ENCODE measurements around the gene AKR1C3. TPM values are rescaled to one million over a fixed set of nuclear protein-coding genes. Genes with fewer than 3 reads are reported as not detected.
A peak's percentile ranks its signal among the peaks of the same experiment; 100 is the strongest.

The AKR1C3 gene
- total RNA-seq, 1 donor from 2014 or later = 45.5 TPM

GRCh38 chr10:5143137-5143536 is 48.9 kb downstream of the AKR1C3 start:
- no peak for FAIRE-seq
- Histone ChIP-seq H3K27me3 (ENCODE audit: control insufficient read depth, insufficient read depth, low read length) (no peaks in the 10 kb centered on the region), H3K36me3 (ENCODE audit: control insufficient read depth, insufficient read depth, low read length) (no peaks in the 10 kb centered on the region), H3K4me3 (ENCODE audit: low read depth, low read length) (no peak overlapping the region)
- DNase-seq (ENCODE audit: low read depth) = no peak
- TF ChIP-seq, protein P1, sequence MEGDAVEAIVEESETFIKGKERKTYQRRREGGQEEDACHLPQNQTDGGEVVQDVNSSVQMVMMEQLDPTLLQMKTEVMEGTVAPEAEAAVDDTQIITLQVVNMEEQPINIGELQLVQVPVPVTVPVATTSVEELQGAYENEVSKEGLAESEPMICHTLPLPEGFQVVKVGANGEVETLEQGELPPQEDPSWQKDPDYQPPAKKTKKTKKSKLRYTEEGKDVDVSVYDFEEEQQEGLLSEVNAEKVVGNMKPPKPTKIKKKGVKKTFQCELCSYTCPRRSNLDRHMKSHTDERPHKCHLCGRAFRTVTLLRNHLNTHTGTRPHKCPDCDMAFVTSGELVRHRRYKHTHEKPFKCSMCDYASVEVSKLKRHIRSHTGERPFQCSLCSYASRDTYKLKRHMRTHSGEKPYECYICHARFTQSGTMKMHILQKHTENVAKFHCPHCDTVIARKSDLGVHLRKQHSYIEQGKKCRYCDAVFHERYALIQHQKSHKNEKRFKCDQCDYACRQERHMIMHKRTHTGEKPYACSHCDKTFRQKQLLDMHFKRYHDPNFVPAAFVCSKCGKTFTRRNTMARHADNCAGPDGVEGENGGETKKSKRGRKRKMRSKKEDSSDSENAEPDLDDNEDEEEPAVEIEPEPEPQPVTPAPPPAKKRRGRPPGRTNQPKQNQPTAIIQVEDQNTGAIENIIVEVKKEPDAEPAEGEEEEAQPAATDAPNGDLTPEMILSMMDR (IDR thresholded peaks at IDR 0.05; ENCODE audit: insufficient read depth, low read length, severe bottlenecking) = no peak

DNA sequence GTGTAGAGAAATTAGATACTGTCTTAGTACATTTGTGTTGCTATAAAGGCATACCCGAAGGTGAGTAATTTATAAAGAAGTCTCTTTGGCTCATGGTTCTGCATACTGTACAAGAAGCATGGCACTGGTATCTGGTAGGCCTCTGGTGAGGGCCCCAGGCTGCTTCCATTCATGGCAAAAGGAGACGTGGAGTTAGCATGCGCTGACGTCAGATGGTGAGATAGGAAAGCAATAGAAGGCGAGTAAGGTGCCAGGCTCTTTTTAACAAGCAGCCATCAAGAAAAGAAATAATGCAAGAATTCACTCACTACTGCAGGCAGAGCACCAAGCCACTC is 52.7 kb downstream of the AKR1C3 start:
- DNase-seq (ENCODE audit: low read depth) (peak; percentile 10), FAIRE-seq (no peak)
- H3K4me3 ChIP-seq (ENCODE audit: low read depth, low read length) = no peak overlapping the region
- no peaks in the 10 kb centered on the region for H3K36me3 ChIP-seq (ENCODE audit: control insufficient read depth, insufficient read depth, low read length)
- TF ChIP-seq, protein P1 (IDR thresholded peaks at IDR 0.05; ENCODE audit: insufficient read depth, low read length, severe bottlenecking) = no peak
- H3K27me3 ChIP-seq (ENCODE audit: control insufficient read depth, insufficient read depth, low read length) = no peaks in the 10 kb centered on the region

DNA sequence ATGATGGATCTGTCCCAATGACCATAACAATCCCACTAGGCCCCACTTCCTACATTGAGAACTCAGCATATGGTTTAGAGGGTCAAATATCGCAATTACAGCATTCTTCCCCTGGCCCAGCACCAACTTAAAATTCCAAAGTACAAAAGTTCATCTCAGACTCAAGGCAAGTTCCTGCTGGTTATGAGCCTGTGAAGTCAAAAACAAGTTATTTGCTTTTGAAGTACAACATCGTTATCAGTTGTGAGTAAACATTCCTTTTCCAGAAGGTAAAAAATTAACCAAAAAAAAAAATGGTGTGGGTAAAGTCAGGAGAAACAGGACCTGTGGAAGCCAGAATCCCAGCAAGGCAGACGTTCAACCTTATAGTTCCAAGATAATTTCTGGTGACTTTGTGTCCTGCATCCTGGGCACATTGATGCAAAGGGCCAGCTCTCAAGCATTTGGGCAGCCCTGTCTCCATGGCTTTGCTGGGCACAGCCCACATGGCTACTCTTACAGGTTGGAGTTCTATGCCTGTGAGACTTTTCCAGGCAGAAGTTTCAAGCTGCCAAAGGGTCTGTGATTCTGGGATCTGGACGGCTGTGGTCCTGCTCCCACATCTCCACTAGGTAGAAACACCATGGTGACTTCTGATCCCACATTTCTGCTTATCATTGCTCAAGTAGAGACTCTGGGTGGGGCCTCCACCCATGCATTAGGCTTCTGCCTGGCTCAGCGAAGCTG is 53.2 kb downstream of the AKR1C3 start:
- FAIRE-seq = no peak
- TF ChIP-seq, protein P1 (IDR thresholded peaks at IDR 0.05; ENCODE audit: insufficient read depth, low read length, severe bottlenecking) = no peak
- peak; percentile 59 for DNase-seq (ENCODE audit: low read depth)
- no peaks in the 10 kb centered on the region for H3K27me3 ChIP-seq (ENCODE audit: control insufficient read depth, insufficient read depth, low read length)
- H3K36me3 ChIP-seq (ENCODE audit: control insufficient read depth, insufficient read depth, low read length) = no peaks in the 10 kb centered on the region
- H3K4me3 ChIP-seq (ENCODE audit: low read depth, low read length) = no peak overlapping the region

DNA sequence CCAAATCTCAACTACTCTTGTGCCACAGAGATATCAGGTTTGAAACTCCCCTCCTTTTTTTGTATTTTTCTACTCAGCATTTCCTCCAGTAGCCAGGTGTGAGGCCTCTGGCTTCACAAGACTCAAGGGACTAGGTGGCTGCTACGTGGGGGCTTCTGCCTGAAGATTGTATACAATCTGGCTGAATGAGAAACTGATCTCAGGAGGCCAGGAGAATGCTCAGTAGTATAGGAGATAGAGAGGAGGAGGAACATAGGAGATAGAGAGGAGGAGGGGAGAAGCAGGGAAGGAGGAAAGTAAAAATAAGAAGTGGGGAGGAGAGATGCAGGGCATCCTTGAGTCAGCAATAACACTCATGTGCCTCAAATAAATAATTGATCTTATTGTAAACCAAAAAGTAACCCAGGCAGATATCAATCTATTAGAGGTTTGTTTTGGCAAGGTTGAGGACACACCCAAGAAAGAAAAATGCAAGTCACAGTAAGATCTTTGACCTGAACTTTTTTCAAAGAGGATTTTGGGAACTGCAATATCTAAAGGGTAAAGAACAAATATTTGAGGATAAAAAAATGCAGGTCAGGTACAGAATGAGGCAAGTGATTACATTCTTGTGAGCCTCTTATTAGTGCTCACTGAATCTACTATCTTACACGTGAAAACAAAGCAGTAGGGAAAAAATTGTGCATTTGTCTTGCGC is 53.9 kb downstream of the AKR1C3 start:
- TF ChIP-seq, protein P1 (IDR thresholded peaks at IDR 0.05; ENCODE audit: insufficient read depth, low read length, severe bottlenecking) = no peak
- FAIRE-seq = no peak
- H3K27me3 ChIP-seq (ENCODE audit: control insufficient read depth, insufficient read depth, low read length) = no peaks in the 10 kb centered on the region
- H3K36me3 ChIP-seq (ENCODE audit: control insufficient read depth, insufficient read depth, low read length) = no peaks in the 10 kb centered on the region
- no peak for DNase-seq (ENCODE audit: low read depth)
- H3K4me3 ChIP-seq (ENCODE audit: low read depth, low read length) = no peak overlapping the region

- TF ChIP-seq, protein P1 (IDR thresholded peaks at IDR 0.05; ENCODE audit: insufficient read depth, low read length, severe bottlenecking) = no peak
- FAIRE-seq = no peak
- Histone ChIP-seq H3K36me3 (ENCODE audit: control insufficient read depth, insufficient read depth, low read length) (no peaks in the 10 kb centered on the region), H3K4me3 (ENCODE audit: low read depth, low read length) (no peak overlapping the region), H3K27me3 (ENCODE audit: control insufficient read depth, insufficient read depth, low read length) (no peaks in the 10 kb centered on the region)
- DNase-seq (ENCODE audit: low read depth) = no peak
These were observed 54.4 kb downstream of the AKR1C3 start for GRCh38 chr10:5148678-5149032.
